CD14-positive monocyte (primary cell): ENCODE results near the gene LGALS1. TPM values are rescaled to one million over a fixed set of nuclear protein-coding genes. Genes with fewer than 3 reads are reported as not detected.
"Not testable (repeated sequence)": the region's sequence is repeated elsewhere in the genome, so short reads cannot be mapped to it uniquely, and the experiment has no call there.

Experiments used
- DNase-seq, 3 donors: peaks; one replicate each; pipeline ENCODE4 v3.0.0-alpha.2; 2011 to 2022
- H2AFZ ChIP-seq: 2 replicates; pipeline ENCODE4 v1.6.0; 2012; ENCODE audit warnings: mild to moderate bottlenecking, low read depth, low read length, inconsistent platforms; ENCODE audit not compliant: insufficient read depth, poor library complexity, severe bottlenecking
- H3K27ac ChIP-seq, 2 donors: 1 replicate in 1 of 2; 2 replicates in 1 of 2; pipeline ENCODE4 v1.5.1; 2012 to 2013; ENCODE audit warnings: low read length in 2 of 2, control low read depth in 1 of 2, inconsistent platforms in 1 of 2, low read depth in 1 of 2, mild to moderate bottlenecking in 1 of 2
- H3K27me3 ChIP-seq, 2 donors: one replicate each; pipeline versions ENCODE4 v1.6.0 to v1.6.1; 2011 to 2013; ENCODE audit warnings: low read length in 2 of 2; ENCODE audit not compliant: control insufficient read depth in 2 of 2, insufficient read depth in 2 of 2
- H3K36me3 ChIP-seq, 2 donors: replicated peaks in 1 of 2; 1 replicate in 1 of 2; 2 replicates in 1 of 2; pipeline versions ENCODE4 v1.5.1 to v1.6.1; 2012 to 2013; ENCODE audit warnings: low read length in 2 of 2, control low read depth in 1 of 2, inconsistent platforms in 1 of 2, mild to moderate bottlenecking in 1 of 2; ENCODE audit not compliant: insufficient read depth in 2 of 2, control insufficient read depth in 1 of 2
- H3K4me1 ChIP-seq, 2 donors: 1 replicate in 1 of 2; 2 replicates in 1 of 2; pipeline versions ENCODE4 v1.5.1 to v1.6.1; 2012 to 2013; ENCODE audit warnings: low read length in 2 of 2, control low read depth in 1 of 2, inconsistent platforms in 1 of 2, mild to moderate bottlenecking in 1 of 2, moderate library complexity in 1 of 2; ENCODE audit not compliant: insufficient read depth in 2 of 2, control insufficient read depth in 1 of 2
- H3K4me2 ChIP-seq: replicated peaks from 2 replicates; pipeline ENCODE3; 2012; ENCODE audit warnings: low read length, moderate library complexity, mild to moderate bottlenecking; ENCODE audit not compliant: poor library complexity, severe bottlenecking; ENCODE audit errors: extremely low read depth
- H3K4me3 ChIP-seq, 3 experiments: fragments of 200-600 bp in 1 of 3; sonication (generic) in 1 of 3; replicated peaks in 1 of 3; 1 replicate in 2 of 3; 2 replicates in 1 of 3; pipeline ENCODE4 v1.5.1; 2011 to 2013; ENCODE audit warnings: low read length in 3 of 3, mild to moderate bottlenecking in 3 of 3, control low read depth in 2 of 3, low read depth in 2 of 3, inconsistent platforms in 1 of 3, moderate library complexity in 1 of 3
- H3K79me2 ChIP-seq: 2 replicates; pipeline ENCODE4 v1.6.0; 2012; ENCODE audit warnings: mild to moderate bottlenecking, control low read depth, inconsistent platforms, low read length, moderate library complexity; ENCODE audit not compliant: insufficient read depth
- H3K9ac ChIP-seq: 2 replicates; pipeline ENCODE4 v1.6.0; 2017; ENCODE audit warnings: low read length, mild to moderate bottlenecking; ENCODE audit not compliant: insufficient read depth, poor library complexity, severe bottlenecking
- H3K9me3 ChIP-seq, 2 donors: replicated peaks in 1 of 2; 1 replicate in 1 of 2; 2 replicates in 1 of 2; pipeline versions ENCODE4 v1.5.1 to v1.6.1; 2012 to 2013; ENCODE audit warnings: low read length in 2 of 2, control low read depth in 1 of 2; ENCODE audit not compliant: control insufficient read depth in 1 of 2, insufficient read depth in 1 of 2
- H4K20me1 ChIP-seq: 2 replicates; pipeline ENCODE4 v1.6.0; 2012; ENCODE audit warnings: mild to moderate bottlenecking, low read length, control low read depth, moderate library complexity; ENCODE audit not compliant: insufficient read depth
- H3K27ac Mint-ChIP-seq, 7 donors: one replicate each; pipeline ENCODE4 v1.8.0; 2020; ENCODE audit warnings: mild to moderate bottlenecking in 7 of 7, mixed read lengths in 7 of 7, moderate library complexity in 6 of 7, inconsistent platforms in 2 of 7
- H3K27me3 Mint-ChIP-seq, 3 donors: one replicate each; pipeline ENCODE4 v1.8.0; 2021 to 2022; ENCODE audit warnings: low read depth in 3 of 3, mild to moderate bottlenecking in 3 of 3, mixed read lengths in 3 of 3, moderate library complexity in 3 of 3, inconsistent platforms in 1 of 3
- H3K36me3 Mint-ChIP-seq, 2 donors: one replicate each; pipeline ENCODE4 v1.8.0; 2020; ENCODE audit warnings: mixed read lengths in 2 of 2, inconsistent platforms in 1 of 2, mild to moderate bottlenecking in 1 of 2
- H3K4me1 Mint-ChIP-seq: one replicate; pipeline ENCODE4 v1.8.0; 2020; ENCODE audit warnings: mild to moderate bottlenecking, mixed read lengths
- H3K4me3 Mint-ChIP-seq, 2 donors: one replicate each; pipeline ENCODE4 v1.8.0; 2020; ENCODE audit warnings: mild to moderate bottlenecking in 2 of 2, mixed read lengths in 2 of 2, moderate library complexity in 1 of 2
- H3K9me3 Mint-ChIP-seq, 7 donors: one replicate each; pipeline ENCODE4 v1.8.0; 2020 to 2022; ENCODE audit warnings: mixed read lengths in 7 of 7, mild to moderate bottlenecking in 6 of 7, moderate library complexity in 6 of 7, inconsistent platforms in 2 of 7
- whole genome bisulfite sequencing: methylation state at CpG from one replicate; pipeline ENCODE4 v1.1.5; 2013; ENCODE audit warnings: missing lambda C conversion rate; ENCODE audit not compliant: insufficient coverage; 5-methylcytosine and 5-hydroxymethylcytosine counted together
- intact Hi-C, 2 donors: fragments of 100-400 bp; cut with micrococcal nuclease; formaldehyde crosslinking; loops; one replicate each; pipeline versions ENCODE4 v1.15.0 to v1.15.1; 2023
- polyA plus RNA-seq, 3 donors: library from polyadenylated mRNA; depleted of rRNA in 1 of 3; unstranded in 2 of 3; stranded (reverse) in 1 of 3; fragments of 300-500 nt in 2 of 3; fragments of >200 nt in 1 of 3; fragmentation: Illumina TruSeq in 2 of 3; gene quantifications; 1 replicate in 2 of 3; 2 replicates in 1 of 3; pipeline ENCODE4 v1.2.3, GENCODE V29; 2012 to 2021
- TF ChIP-seq, protein P1 (sequence below): fragments of 200-600 bp; IDR thresholded peaks from one replicate; pipeline ENCODE4 v1.8.0; 2022; ENCODE audit warnings: antibody characterized with exemption, mild to moderate bottlenecking

The LGALS1 gene
- polyA plus RNA-seq, 3 donors: 1,719 to 2,320 (median 1,844) TPM

DNA sequence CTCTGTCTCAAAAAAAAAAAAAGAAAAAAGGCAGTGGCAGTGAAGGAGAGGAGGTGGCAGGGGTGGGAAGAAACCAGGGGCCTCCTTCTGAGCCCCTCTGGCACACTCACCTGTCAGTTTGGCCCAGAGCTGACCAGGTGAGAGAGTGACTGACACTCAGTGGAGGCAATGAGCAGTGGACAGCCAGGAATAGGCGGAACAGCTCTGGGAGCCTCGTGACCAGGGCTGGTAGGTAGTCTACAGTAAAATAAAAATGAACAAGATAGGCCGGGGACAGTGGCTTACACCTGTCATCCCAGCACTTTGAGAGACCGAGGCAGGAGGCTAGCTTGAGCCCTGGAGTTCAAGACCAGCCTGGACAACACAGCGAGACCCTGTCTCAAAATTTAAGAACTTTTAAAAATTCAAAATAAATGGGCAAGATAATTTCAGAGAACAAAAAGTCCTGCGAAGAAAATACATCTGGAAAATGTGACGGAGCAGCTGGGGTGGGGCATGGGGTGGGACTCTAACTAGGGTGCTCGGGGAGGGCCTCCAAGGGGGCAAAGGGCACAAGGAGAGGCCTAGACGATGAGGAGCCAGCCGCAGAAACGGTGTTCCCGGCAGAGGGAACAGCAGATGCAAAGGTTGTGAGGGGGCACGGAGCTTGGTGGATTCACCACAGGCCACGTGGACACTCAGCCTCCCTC lies 20.7 kb upstream of the LGALS1 start:
- H3K36me3 Mint-ChIP-seq: peaks cover 48 to 57% of the 10 kb centered on the region in 2 donors
- H3K27ac ChIP-seq: no peak overlapping the region
- H3K4me3 ChIP-seq: no peak overlapping the region
- intact Hi-C loops: no loop called here
- peaks cover 16 to 22% of the 10 kb centered on the region in 2 donors for H3K4me1 ChIP-seq
- no peaks in the 10 kb centered on the region for H3K27me3 ChIP-seq
- H3K79me2 ChIP-seq: peaks cover 7% of the 10 kb centered on the region
- WGBS: 85% methylated on average over 11 of the region's 14 CpGs
- H3K4me1 Mint-ChIP-seq: peaks cover 17% of the 10 kb centered on the region
- H3K27ac Mint-ChIP-seq: peak overlapping the region in 5 of 7 donors; percentile 17 to 68 (median 64)
- no peak overlapping the region for H3K4me3 Mint-ChIP-seq
- peaks cover 48 to 61% of the 10 kb centered on the region in 2 donors for H3K36me3 ChIP-seq
- H3K9ac ChIP-seq: no peak overlapping the region
- H2AFZ ChIP-seq: no peak overlapping the region
- no peaks in the 10 kb centered on the region for H3K27me3 Mint-ChIP-seq
- H4K20me1 ChIP-seq: peaks cover 81% of the 10 kb centered on the region
- DNase-seq: no peak
- no peak overlapping the region for H3K4me2 ChIP-seq
- TF ChIP-seq, protein P1, sequence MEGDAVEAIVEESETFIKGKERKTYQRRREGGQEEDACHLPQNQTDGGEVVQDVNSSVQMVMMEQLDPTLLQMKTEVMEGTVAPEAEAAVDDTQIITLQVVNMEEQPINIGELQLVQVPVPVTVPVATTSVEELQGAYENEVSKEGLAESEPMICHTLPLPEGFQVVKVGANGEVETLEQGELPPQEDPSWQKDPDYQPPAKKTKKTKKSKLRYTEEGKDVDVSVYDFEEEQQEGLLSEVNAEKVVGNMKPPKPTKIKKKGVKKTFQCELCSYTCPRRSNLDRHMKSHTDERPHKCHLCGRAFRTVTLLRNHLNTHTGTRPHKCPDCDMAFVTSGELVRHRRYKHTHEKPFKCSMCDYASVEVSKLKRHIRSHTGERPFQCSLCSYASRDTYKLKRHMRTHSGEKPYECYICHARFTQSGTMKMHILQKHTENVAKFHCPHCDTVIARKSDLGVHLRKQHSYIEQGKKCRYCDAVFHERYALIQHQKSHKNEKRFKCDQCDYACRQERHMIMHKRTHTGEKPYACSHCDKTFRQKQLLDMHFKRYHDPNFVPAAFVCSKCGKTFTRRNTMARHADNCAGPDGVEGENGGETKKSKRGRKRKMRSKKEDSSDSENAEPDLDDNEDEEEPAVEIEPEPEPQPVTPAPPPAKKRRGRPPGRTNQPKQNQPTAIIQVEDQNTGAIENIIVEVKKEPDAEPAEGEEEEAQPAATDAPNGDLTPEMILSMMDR: no peak
- peaks cover 0 to 2% (median 0%) of the 10 kb centered on the region in 7 donors for H3K9me3 Mint-ChIP-seq
- H3K9me3 ChIP-seq: no peaks in the 10 kb centered on the region

DNA sequence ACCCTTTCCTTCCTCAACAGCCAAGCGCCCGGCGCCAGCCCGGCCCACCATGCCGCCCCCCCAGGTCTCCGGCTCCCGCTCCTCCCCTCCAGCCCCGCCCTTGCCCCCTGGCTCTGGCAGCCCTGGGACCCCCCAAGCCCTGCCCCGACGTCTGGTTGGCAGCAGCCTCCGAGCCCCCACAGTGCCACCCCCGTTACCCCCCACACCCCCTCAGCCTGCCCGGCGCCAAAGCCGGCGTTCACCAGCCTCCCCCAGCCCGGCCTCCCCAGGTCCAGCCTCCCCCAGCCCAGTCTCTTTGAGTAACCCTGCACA lies 20.2 kb upstream of the LGALS1 start:
- H4K20me1 ChIP-seq: peaks cover 81% of the 10 kb centered on the region
- no peak overlapping the region for H3K27ac Mint-ChIP-seq
- H3K4me1 ChIP-seq: peaks cover 21 to 27% of the 10 kb centered on the region in 2 donors
- no peak for DNase-seq
- H3K79me2 ChIP-seq: peaks cover 12% of the 10 kb centered on the region
- H3K4me3 Mint-ChIP-seq: no peak overlapping the region
- no peak overlapping the region for H3K27ac ChIP-seq
- H3K9me3 Mint-ChIP-seq: peaks cover 0 to 2% (median 0%) of the 10 kb centered on the region in 7 donors
- H3K36me3 Mint-ChIP-seq: peaks cover 43 to 52% of the 10 kb centered on the region in 2 donors
- H3K9me3 ChIP-seq: no peaks in the 10 kb centered on the region
- WGBS: 92% methylated on average over 11 of the region's 17 CpGs
- no peaks in the 10 kb centered on the region for H3K27me3 Mint-ChIP-seq
- H3K4me2 ChIP-seq: no peak overlapping the region
- peaks cover 43 to 56% of the 10 kb centered on the region in 2 donors for H3K36me3 ChIP-seq
- no peak overlapping the region for H2AFZ ChIP-seq
- peaks cover 22% of the 10 kb centered on the region for H3K4me1 Mint-ChIP-seq
- no peaks in the 10 kb centered on the region for H3K27me3 ChIP-seq
- H3K4me3 ChIP-seq: no peak overlapping the region
- intact Hi-C loops: no loop called here
- H3K9ac ChIP-seq: no peak overlapping the region
- TF ChIP-seq, protein P1: no peak

DNA sequence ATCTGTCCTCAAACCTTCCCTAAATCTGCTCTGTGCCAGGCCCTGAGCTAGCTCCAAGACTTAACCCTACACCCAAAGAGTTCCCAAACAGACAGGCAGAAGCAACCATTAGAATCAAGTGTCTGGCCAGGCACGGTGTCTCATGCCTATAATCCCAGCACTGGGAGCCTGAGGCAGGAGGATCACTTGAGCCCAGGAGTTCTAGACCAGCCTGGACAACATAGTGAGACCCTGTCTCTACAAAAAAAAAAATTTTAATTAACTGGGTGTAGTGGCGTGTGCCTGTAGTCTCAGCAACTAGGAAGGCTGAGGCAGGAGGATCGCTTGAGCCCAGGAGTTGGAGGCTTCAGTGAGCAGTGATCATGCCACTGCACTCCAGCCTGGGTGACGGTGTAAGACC lies 18.9 kb upstream of the LGALS1 start:
- Histone ChIP-seq H3K36me3 (peaks cover 29 to 42% of the 10 kb centered on the region in 2 donors), H4K20me1 (peaks cover 71% of the 10 kb centered on the region), H3K4me1 (peaks cover 35 to 41% of the 10 kb centered on the region in 2 donors), H3K27ac (peak overlapping the region; percentile 14 to 36), H3K79me2 (peaks cover 26% of the 10 kb centered on the region)
- H3K9ac ChIP-seq, intact Hi-C loops, H3K4me3 ChIP-seq, DNase-seq, H3K9me3 Mint-ChIP-seq, H2AFZ ChIP-seq, H3K4me3 Mint-ChIP-seq, H3K27me3 ChIP-seq, H3K9me3 ChIP-seq, H3K27me3 Mint-ChIP-seq, H3K4me2 ChIP-seq: not testable (repeated sequence)
- Mint-ChIP-seq H3K4me1 (peaks cover 36% of the 10 kb centered on the region), H3K36me3 (peaks cover 31 to 39% of the 10 kb centered on the region in 2 donors), H3K27ac (peak overlapping the region in 5 of 7 donors; percentile 33 to 84 (median 69))
- 100% methylated on average over 2 of the region's 4 CpGs for WGBS
